H1 (cell line): ENCODE data around the gene SLC19A1. TPM values are rescaled to one million over a fixed set of nuclear protein-coding genes. Genes with fewer than 3 reads are reported as not detected.
A peak's percentile ranks its signal among the peaks of the same experiment; 100 is the strongest.

ENCODE experiments used
- CTCF ChIA-PET: fragments of 300-600 bp; sonication (Branson Sonifier 250); formaldehyde crosslinking; loops from one replicate; lab custom pipeline; 2021; ENCODE audit not compliant: partially characterized antibody; lab: Charles Lee
- POLR2A ChIA-PET: fragments of 300-600 bp; sonication (Branson Sonifier 250); formaldehyde crosslinking; loops from one replicate; lab custom pipeline; 2021; ENCODE audit warnings: inconsistent platforms; ENCODE audit not compliant: partially characterized antibody; lab: Charles Lee
- DNase-seq, 2 experiments: peaks; one replicate each; pipeline versions ENCODE4 v3.0.0 to v3.0.0-alpha.2; 2010 to 2022; ENCODE audit warnings: low spot score in 2 of 2, low read depth in 1 of 2, mixed read lengths in 1 of 2
- FAIRE-seq: peaks from 2 replicates; lab custom pipeline; 2011; peaks lifted over from hg19 to GRCh38; lab: Jason Lieb, UNC
- H2AFZ ChIP-seq: 2 replicates; pipeline ENCODE4 v1.8.1; 2012; ENCODE audit warnings: low read length, inconsistent platforms
- H2AK5ac ChIP-seq: 2 replicates; pipeline ENCODE4 v1.6.1; 2013; ENCODE audit warnings: low read depth, low read length
- H2BK120ac ChIP-seq: replicated peaks from 2 replicates; pipeline ENCODE3; 2013; ENCODE audit warnings: low read depth, low read length, inconsistent platforms
- H2BK12ac ChIP-seq: 2 replicates; pipeline ENCODE4 v1.6.1; 2013; ENCODE audit warnings: low read depth, low read length
- H2BK15ac ChIP-seq: 2 replicates; pipeline ENCODE4 v1.6.1; 2013; ENCODE audit warnings: low read length
- H2BK20ac ChIP-seq: 2 replicates; pipeline ENCODE4 v1.6.1; 2013; ENCODE audit warnings: low read length
- H2BK5ac ChIP-seq: 2 replicates; pipeline ENCODE4 v1.6.1; 2013; ENCODE audit warnings: low read depth, low read length
- H3K14ac ChIP-seq: 2 replicates; pipeline ENCODE4 v1.6.1; 2013; ENCODE audit warnings: inconsistent platforms; ENCODE audit not compliant: insufficient read length
- H3K18ac ChIP-seq: 2 replicates; pipeline ENCODE4 v1.6.1; 2013; ENCODE audit warnings: low read length; ENCODE audit errors: extremely low read depth
- H3K23ac ChIP-seq: 2 replicates; pipeline ENCODE4 v1.6.1; 2013; ENCODE audit warnings: inconsistent platforms; ENCODE audit not compliant: insufficient read length
- H3K23me2 ChIP-seq: 2 replicates; pipeline ENCODE4 v1.6.1; 2013; ENCODE audit warnings: low read depth, low read length
- H3K27ac ChIP-seq: 2 replicates; pipeline ENCODE4 v1.6.1; 2011; ENCODE audit warnings: low read depth, low read length, inconsistent platforms
- H3K27me3 ChIP-seq, 4 experiments: replicated peaks in 1 of 4; 1 replicate in 1 of 4; 2 replicates in 3 of 4; pipeline versions ENCODE4 v1.6.1 to v1.8.1; 2011 to 2013; ENCODE audit warnings: low read length in 3 of 4, mild to moderate bottlenecking in 3 of 4, inconsistent platforms in 2 of 4, mixed read lengths in 2 of 4, moderate library complexity in 1 of 4; ENCODE audit not compliant: control insufficient read depth in 3 of 4, insufficient read depth in 3 of 4; ENCODE audit errors: extremely low read depth in 1 of 4
- H3K36me3 ChIP-seq, 4 experiments: 2 replicates each; pipeline versions ENCODE4 v1.6.1 to v1.8.1; 2011 to 2013; ENCODE audit warnings: mild to moderate bottlenecking in 4 of 4, low read length in 3 of 4, moderate library complexity in 2 of 4, control low read depth in 1 of 4, inconsistent platforms in 1 of 4; ENCODE audit not compliant: insufficient read depth in 4 of 4, control insufficient read depth in 2 of 4
- H3K4ac ChIP-seq: replicated peaks from 2 replicates; pipeline ENCODE3; 2013; ENCODE audit warnings: low read length, low read depth, mixed read lengths, inconsistent platforms; ENCODE audit not compliant: insufficient read length
- H3K4me1 ChIP-seq, 4 experiments: replicated peaks in 1 of 4; 1 replicate in 1 of 4; 2 replicates in 3 of 4; pipeline versions ENCODE4 v1.6.1 to v1.8.1; 2011 to 2013; ENCODE audit warnings: low read length in 3 of 4, inconsistent platforms in 2 of 4, mixed read lengths in 1 of 4; ENCODE audit not compliant: insufficient read depth in 4 of 4, control insufficient read depth in 3 of 4
- H3K4me2 ChIP-seq, 2 experiments: 2 replicates each; pipeline versions ENCODE4 v1.6.1 to v1.8.1; 2011 to 2013; ENCODE audit warnings: low read depth in 2 of 2, low read length in 2 of 2, control low read depth in 1 of 2, inconsistent platforms in 1 of 2, mild to moderate bottlenecking in 1 of 2; ENCODE audit not compliant: insufficient read depth in 1 of 2
- H3K4me3 ChIP-seq, 4 experiments: fragments of 200-600, 300-600 bp in 1 of 4; sonication (generic), shearing (Covaris generic), sonication (Bioruptor Twin) in 1 of 4; 2 replicates each; pipeline versions ENCODE4 v1.5.1 to v1.8.1; 2011 to 2016; ENCODE audit warnings: low read length in 4 of 4, low read depth in 3 of 4, control low read depth in 2 of 4, inconsistent platforms in 2 of 4, mild to moderate bottlenecking in 2 of 4, mixed read lengths in 1 of 4, moderate library complexity in 1 of 4; ENCODE audit not compliant: insufficient read depth in 2 of 4; ENCODE audit errors: extremely low read depth in 1 of 4
- H3K56ac ChIP-seq: replicated peaks from 2 replicates; pipeline ENCODE3; 2013; ENCODE audit warnings: low read depth, mild to moderate bottlenecking, mixed read lengths, low read length, inconsistent platforms; ENCODE audit not compliant: insufficient read length
- H3K79me1 ChIP-seq: 2 replicates; pipeline ENCODE4 v1.6.1; 2013; ENCODE audit warnings: low read depth, low read length, control low read depth
- H3K79me2 ChIP-seq, 2 experiments: 2 replicates each; pipeline versions ENCODE4 v1.6.1 to v1.8.1; 2012 to 2013; ENCODE audit warnings: low read length in 2 of 2, mild to moderate bottlenecking in 2 of 2, inconsistent platforms in 1 of 2; ENCODE audit not compliant: insufficient read depth in 2 of 2, control insufficient read depth in 1 of 2
- H3K9ac ChIP-seq, 4 experiments: replicated peaks in 1 of 4; 1 replicate in 1 of 4; 2 replicates in 3 of 4; pipeline versions ENCODE4 v1.6.1 to v1.8.1; 2011 to 2013; ENCODE audit warnings: low read depth in 3 of 4, low read length in 3 of 4, control low read depth in 2 of 4, mild to moderate bottlenecking in 2 of 4, moderate library complexity in 2 of 4, inconsistent platforms in 1 of 4; ENCODE audit errors: extremely low read depth in 1 of 4
- H3K9me3 ChIP-seq, 2 experiments: 2 replicates each; pipeline versions ENCODE4 v1.6.1 to v1.8.1; 2012 to 2013; ENCODE audit warnings: mild to moderate bottlenecking in 2 of 2, moderate library complexity in 2 of 2, control low read depth in 1 of 2, inconsistent platforms in 1 of 2, low read depth in 1 of 2, low read length in 1 of 2, mixed read lengths in 1 of 2; ENCODE audit not compliant: insufficient read depth in 2 of 2
- H4K20me1 ChIP-seq, 2 experiments: replicated peaks in 1 of 2; 2 replicates each; pipeline versions ENCODE3 to v1.8.1; 2011 to 2013; ENCODE audit warnings: inconsistent platforms in 2 of 2, low read length in 2 of 2, mild to moderate bottlenecking in 1 of 2; ENCODE audit not compliant: insufficient read depth in 2 of 2, control insufficient read depth in 1 of 2
- H4K5ac ChIP-seq: 2 replicates; pipeline ENCODE4 v1.6.1; 2013; ENCODE audit warnings: low read length, low read depth, mixed read lengths, inconsistent platforms; ENCODE audit not compliant: insufficient read length
- H4K8ac ChIP-seq: 2 replicates; pipeline ENCODE4 v1.8.0; 2013; ENCODE audit warnings: mild to moderate bottlenecking, moderate library complexity, low read length, inconsistent platforms; ENCODE audit not compliant: insufficient read depth; ENCODE audit errors: extremely low read depth
- H4K91ac ChIP-seq: replicated peaks from 2 replicates; pipeline ENCODE3; 2013; ENCODE audit warnings: low read length, mixed read lengths, inconsistent platforms; ENCODE audit not compliant: insufficient read length
- KDM1A ChIP-seq: fragments of 200-600, 300-600 bp; sonication (generic); IDR thresholded peaks from 2 replicates; pipeline ENCODE4 v1.7.1; 2016; ENCODE audit warnings: mild to moderate bottlenecking, low read length, borderline replicate concordance
- NRF1 ChIP-seq: IDR thresholded peaks from 2 replicates; pipeline ENCODE4 v1.6.1; 2011; ENCODE audit warnings: mild to moderate bottlenecking, low read depth, low read length, improper control_type of control experiment
- TEAD4 ChIP-seq: IDR thresholded peaks from 2 replicates; pipeline ENCODE4 v1.6.1; 2012; ENCODE audit warnings: low read depth, low read length, inconsistent platforms, mixed read lengths
- WGBS, 2 experiments: shearing (Covaris generic) in 1 of 2; methylation state at CpG; one replicate each; pipeline versions ENCODE4 v1.1.6 to v1.1.7; 2013 to 2015; ENCODE audit warnings: low lambda C conversion rate in 2 of 2, mixed read lengths in 2 of 2, inconsistent platforms in 1 of 2, low coverage in 1 of 2, missing lambda C conversion rate in 1 of 2; ENCODE audit not compliant: insufficient replicate concordance in 2 of 2, insufficient coverage in 1 of 2, insufficient read length in 1 of 2; ENCODE audit errors: extremely low coverage in 1 of 2, missing lambda C conversion rate in 1 of 2; 5-methylcytosine and 5-hydroxymethylcytosine counted together
- polyA plus RNA-seq, 7 experiments: library from polyadenylated mRNA; depleted of rRNA in 3 of 7; stranded (reverse) in 5 of 7; unstranded in 2 of 7; fragments of >200 nt in 5 of 7; fragments of 200-250 nt in 2 of 7; gene quantifications; 1 replicate in 5 of 7; 2 replicates in 1 of 7; 4 replicates in 1 of 7; pipeline versions ENCODE4 v1.2.1 to v1.2.3, GENCODE V29; 2011 to 2013; ENCODE audit warnings: missing spikeins in 2 of 7, mixed read lengths in 2 of 7
- total RNA-seq: library from RNA; stranded (reverse); fragmentation: NEBNext Ultra II Directional; extraction: Animal tissue kit (Norgen Biotek cat#: 25700); gene quantifications from 2 replicates; pipeline ENCODE4 v1.2.1, GENCODE V29; 2021

SLC19A1 gene
- total and polyA plus RNA-seq, 2 of the 8 experiments (the other 6 are each of a cell fraction or from before 2014, with no cell fraction given), result 31.6 to 43.8 TPM

DNA sequence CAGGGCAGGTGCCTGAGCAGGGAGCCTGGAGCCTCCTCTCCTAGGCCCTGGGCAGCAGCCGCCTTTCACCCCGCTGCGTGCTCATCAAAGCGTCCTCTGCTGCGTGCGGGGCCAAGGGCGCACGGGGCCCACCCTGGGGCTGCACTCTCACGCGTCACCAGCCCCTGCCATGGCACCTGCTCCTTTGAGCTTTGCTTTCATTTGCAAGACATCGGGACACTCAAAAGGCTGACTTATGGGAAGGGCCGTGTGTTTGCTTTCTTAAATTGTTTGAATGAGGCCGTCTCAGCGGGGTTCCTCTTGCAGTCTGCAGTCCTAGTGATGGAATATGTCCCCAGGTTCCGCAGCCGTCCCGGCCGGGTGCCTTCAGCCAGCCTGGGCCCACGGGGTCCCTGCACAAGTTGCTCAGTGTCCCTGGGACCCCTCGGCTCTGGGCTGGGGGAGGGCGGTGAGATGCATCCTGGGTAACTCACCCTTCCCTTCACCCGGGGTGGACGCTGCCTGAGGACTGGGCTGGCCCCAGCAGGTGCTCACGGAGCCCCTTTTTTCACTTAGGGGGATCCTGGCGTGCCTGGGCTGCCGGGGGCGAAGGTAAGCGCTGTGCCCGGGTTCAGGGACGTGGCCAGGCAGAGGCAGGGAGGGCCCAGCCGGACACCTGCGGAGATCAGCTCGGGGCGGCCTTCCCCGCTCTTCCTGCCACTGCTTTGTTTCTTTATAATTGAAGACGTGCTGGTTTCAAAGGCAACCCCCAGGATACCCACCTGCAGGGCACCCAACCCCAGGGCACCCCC lies 53.1 kb downstream of the SLC19A1 start:
- DNase-seq (peak; percentile 27 to 66), FAIRE-seq (no peak)
- no peak for TF ChIP-seq NRF1
- TF ChIP-seq TEAD4, result no peak
- TF ChIP-seq KDM1A, result 0 out of 2 replicates have a peak, but pooled peaks have one; percentile 47
- H2AFZ ChIP-seq, result no peak overlapping the region
- 0 out of 2 replicates have a peak overlapping the region, but pooled peaks have one; percentile 17 for H2BK12ac ChIP-seq
- peak overlapping the region; percentile 0 to 38; a peak in 1 of 4 replicates for H3K4me2 ChIP-seq
- no peak overlapping the region for H2AK5ac ChIP-seq
- H3K23ac ChIP-seq, result no peak overlapping the region
- ChIA-PET CTCF (no interaction called here), POLR2A (interaction anchor here (1.3 to 1.7 kb wide), 3 partner anchors 9 to 26 kb away, joined by 3 to 5 read pairs (median 5); no protein-coding TSS in a partner anchor)
- no peak overlapping the region for H3K56ac ChIP-seq
- H3K4me3 ChIP-seq, result no peak overlapping the region
- 0 out of 7 replicates have a peak overlapping the region, but pooled peaks of 1 of the 4 experiments have one; percentile 5 for H3K9ac ChIP-seq
- H3K18ac ChIP-seq, result no peak overlapping the region; the same call in 1 of the 2 replicates
- H2BK120ac ChIP-seq, result no peak overlapping the region
- H4K91ac ChIP-seq, result no peak overlapping the region
- H2BK15ac ChIP-seq, result no peak overlapping the region
- no peak overlapping the region; the same call in 1 of the 2 replicates for H4K8ac ChIP-seq
- peak overlapping the region; percentile 60; the same call in 1 of the 2 replicates for H2BK5ac ChIP-seq
- no peak overlapping the region for H2BK20ac ChIP-seq
- H3K9me3 ChIP-seq, result no peaks in the 10 kb centered on the region
- no peak overlapping the region for H4K5ac ChIP-seq
- H3K4me1 ChIP-seq, result peaks cover 0 to 18% (median 14%) of the 10 kb centered on the region in 4 experiments; a peak in 6 of 7 replicates
- H3K27me3 ChIP-seq, result no peaks in the 10 kb centered on the region
- no peaks in the 10 kb centered on the region for H3K79me2 ChIP-seq
- peaks cover 2 to 33% (median 11%) of the 10 kb centered on the region in 4 experiments for H3K36me3 ChIP-seq
- H4K20me1 ChIP-seq, result peaks cover 2 to 9% of the 10 kb centered on the region in 2 experiments
- no peak overlapping the region for H3K14ac ChIP-seq
- no peaks in the 10 kb centered on the region for H3K79me1 ChIP-seq
- 65% methylated on average over 35 of the region's 36 CpGs; no CpG with 5 or more reads in 1 of the 2 experiments for WGBS, 2 experiments
- H3K4ac ChIP-seq, result no peak overlapping the region
- H3K27ac ChIP-seq, result peak overlapping the region; percentile 42; the same call in 1 of the 2 replicates
- H3K23me2 ChIP-seq, result no peaks in the 10 kb centered on the region
